Mesodermal cell (in vitro differentiated cells): ENCODE data around the gene PLEKHA7.

Source experiments
- H3K27ac ChIP-seq: 2 replicates; pipeline ENCODE4 v1.7.0; 2013; ENCODE audit warnings: mild to moderate bottlenecking, low read depth, low read length, moderate library complexity; ENCODE audit not compliant: severe bottlenecking
- H3K36me3 ChIP-seq: 2 replicates; pipeline ENCODE4 v1.7.1; 2013; ENCODE audit warnings: mild to moderate bottlenecking, low read length, moderate library complexity; ENCODE audit not compliant: control insufficient read depth, insufficient read depth
- H3K4me1 ChIP-seq: one replicate; pipeline ENCODE4 v1.7.1; 2013; ENCODE audit warnings: mild to moderate bottlenecking, low read length; ENCODE audit not compliant: insufficient read depth, control insufficient read depth, poor library complexity, severe bottlenecking
- H3K4me3 ChIP-seq: 2 replicates; pipeline ENCODE4 v1.7.0; 2013; ENCODE audit warnings: low read length, control low read depth, mild to moderate bottlenecking; ENCODE audit not compliant: insufficient read depth, poor library complexity, severe bottlenecking; ENCODE audit errors: extremely low read depth
- H3K9me3 ChIP-seq: 2 replicates; pipeline ENCODE4 v1.7.1; 2013; ENCODE audit warnings: mild to moderate bottlenecking, low read length, moderate library complexity; ENCODE audit not compliant: control insufficient read depth
- WGBS, 2 experiments: methylation state at CpG; one replicate each; pipeline ENCODE4 v1.1.5; 2013; ENCODE audit warnings: missing lambda C conversion rate in 2 of 2; ENCODE audit not compliant: insufficient coverage in 2 of 2; 5-methylcytosine and 5-hydroxymethylcytosine counted together

Gene PLEKHA7

GRCh38 chr11:16794047-16794818 is 220.0 kb downstream of the PLEKHA7 start:
- Histone ChIP-seq H3K9me3 (no peaks in the 10 kb centered on the region), H3K36me3 (peaks cover 6% of the 10 kb centered on the region), H3K4me3 (no peak overlapping the region), H3K4me1 (peaks cover 30% of the 10 kb centered on the region), H3K27ac (no peak overlapping the region)
- 92 to 94% methylated on average over 8 of the region's 17 CpGs for WGBS, 2 experiments

- H3K4me3 ChIP-seq, result no peak overlapping the region
- H3K4me1 ChIP-seq, result peaks cover 30% of the 10 kb centered on the region
- H3K36me3 ChIP-seq, result peaks cover 6% of the 10 kb centered on the region
- no peaks in the 10 kb centered on the region for H3K9me3 ChIP-seq
- WGBS, 2 experiments, result 78 to 88% methylated on average over 3 of the region's 3 CpGs
- no peak overlapping the region for H3K27ac ChIP-seq
Observed at GRCh38 chr11:16793511-16793910, 220.7 kb downstream of the PLEKHA7 start.

- no peaks in the 10 kb centered on the region for H3K9me3 ChIP-seq
- peak overlapping the region; percentile 10 for H3K27ac ChIP-seq
- peaks cover 35% of the 10 kb centered on the region for H3K4me1 ChIP-seq
- WGBS, 2 experiments, result 86 to 97% methylated on average over 2 to 3 of the region's 3 CpGs
- no peak overlapping the region for H3K4me3 ChIP-seq
- peaks cover 6% of the 10 kb centered on the region for H3K36me3 ChIP-seq
Observed at GRCh38 chr11:16793009-16793408, 221.2 kb downstream of the PLEKHA7 start.

GRCh38 chr11:16792426-16792825 is 221.8 kb downstream of the PLEKHA7 start:
- H3K36me3 ChIP-seq, result peaks cover 5% of the 10 kb centered on the region
- H3K4me1 ChIP-seq, result peaks cover 39% of the 10 kb centered on the region
- H3K27ac ChIP-seq, result peak overlapping the region; percentile 98

GRCh38 chr11:16791191-16791961 is 222.8 kb downstream of the PLEKHA7 start:
- no peak overlapping the region for H3K4me3 ChIP-seq
- 88 to 89% methylated on average over 7 to 9 of the region's 13 CpGs for WGBS, 2 experiments
- H3K4me1 ChIP-seq, result peaks cover 39% of the 10 kb centered on the region
- no peaks in the 10 kb centered on the region for H3K9me3 ChIP-seq
- H3K27ac ChIP-seq, result peak overlapping the region; percentile 98
- H3K36me3 ChIP-seq, result peaks cover 4% of the 10 kb centered on the region

More at GRCh38 chr11:16792426-16792825, 221.8 kb downstream of the PLEKHA7 start:
- no peak overlapping the region for H3K4me3 ChIP-seq
- H3K9me3 ChIP-seq, result no peaks in the 10 kb centered on the region

GRCh38 chr11:16790486-16791190 is 223.6 kb downstream of the PLEKHA7 start:
- WGBS, 2 experiments, result 94 to 97% methylated on average over 13 to 16 of the region's 16 CpGs
- no peak overlapping the region for H3K4me3 ChIP-seq
- no peaks in the 10 kb centered on the region for H3K9me3 ChIP-seq
- peaks cover 39% of the 10 kb centered on the region for H3K4me1 ChIP-seq
- H3K27ac ChIP-seq, result peak overlapping the region; percentile 98
- peaks cover 4% of the 10 kb centered on the region for H3K36me3 ChIP-seq

- H3K4me3 ChIP-seq, result no peak overlapping the region
- peaks cover 4% of the 10 kb centered on the region for H3K36me3 ChIP-seq
- H3K9me3 ChIP-seq, result no peaks in the 10 kb centered on the region
- WGBS, 2 experiments, result 95 to 98% methylated on average over 8 of the region's 10 CpGs
- no peak overlapping the region for H3K27ac ChIP-seq
- peaks cover 39% of the 10 kb centered on the region for H3K4me1 ChIP-seq
Observed at GRCh38 chr11:16789560-16790485, 224.4 kb downstream of the PLEKHA7 start.

- Histone ChIP-seq H3K27ac (no peak overlapping the region), H3K9me3 (no peaks in the 10 kb centered on the region), H3K36me3 (peaks cover 4% of the 10 kb centered on the region), H3K4me3 (no peak overlapping the region), H3K4me1 (peaks cover 44% of the 10 kb centered on the region)
- 93 to 96% methylated on average over 12 to 13 of the region's 13 CpGs for WGBS, 2 experiments
Observed at GRCh38 chr11:16789063-16789420, 225.2 kb downstream of the PLEKHA7 start.

GRCh38 chr11:16788141-16789062 is 225.8 kb downstream of the PLEKHA7 start:
- WGBS, 2 experiments, result 64 to 70% methylated on average over 15 to 17 of the region's 17 CpGs
- H3K4me1 ChIP-seq, result peaks cover 47% of the 10 kb centered on the region
- H3K36me3 ChIP-seq, result peaks cover 4% of the 10 kb centered on the region
- no peaks in the 10 kb centered on the region for H3K9me3 ChIP-seq
- H3K27ac ChIP-seq, result no peak overlapping the region
- no peak overlapping the region for H3K4me3 ChIP-seq
